ENCODE data around the gene TKTL2. TPM values are rescaled to one million over a fixed set of nuclear protein-coding genes. Genes with fewer than 3 reads are reported as not detected.

The TKTL2 gene
- total RNA-seq, 1 experiment from 2014 or later = not detected

DNA sequence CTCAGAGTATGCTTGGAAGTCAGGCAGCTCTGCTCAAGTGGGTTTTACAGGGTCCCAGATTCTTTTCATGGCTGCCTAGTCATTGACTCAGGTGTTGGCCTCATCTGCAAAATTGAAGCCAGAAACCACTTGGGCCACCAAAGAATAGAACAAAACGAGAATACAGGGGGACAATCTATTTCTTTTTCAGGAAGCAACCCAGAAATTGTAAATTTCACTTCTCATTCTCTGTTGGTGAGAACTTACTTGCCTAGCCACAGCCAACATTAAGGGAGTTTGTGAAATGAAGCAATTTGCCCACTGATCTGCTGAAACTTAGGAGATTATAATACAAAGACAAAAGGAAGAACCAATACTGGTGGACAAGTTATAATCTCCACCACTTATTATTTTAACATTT is 8.6 kb upstream of the TKTL2 start:
- Mint-ChIP-seq H3K27ac (no peak overlapping the region), H3K4me1 (0 out of 4 replicates have a peak, but pooled peaks cover 0 to 2% of the 10 kb centered on the region in 2 experiments), H3K27me3 (ENCODE audit: low read depth) (no peaks in the 10 kb centered on the region), H3K4me3 (no peak overlapping the region), H3K36me3 (ENCODE audit: insufficient read depth in 1 of 3, low read depth in 3 of 3) (no peaks in the 10 kb centered on the region; a peak in 1 of 7 replicates), H3K9me3 (no peaks in the 10 kb centered on the region)
- H4K5ac ChIP-seq (ENCODE audit: insufficient read length, low read depth, low read length) = no peak overlapping the region
- H3K18ac ChIP-seq (ENCODE audit: insufficient read length, low read depth, low read length) = no peak overlapping the region
- H3K79me1 ChIP-seq (ENCODE audit: insufficient read depth, low read depth, low read length, poor library complexity, severe bottlenecking) = no peaks in the 10 kb centered on the region
- H3K79me2 ChIP-seq (ENCODE audit: insufficient read depth, low read length) = no peaks in the 10 kb centered on the region
- H4K91ac ChIP-seq (ENCODE audit: insufficient read length, low read depth, low read length) = no peak overlapping the region
- H3K27me3 ChIP-seq (ENCODE audit: insufficient read depth, low read length) = no peaks in the 10 kb centered on the region
- no peaks in the 10 kb centered on the region for H4K20me1 ChIP-seq (ENCODE audit: control insufficient read depth, insufficient read depth, insufficient read length)
- no peaks in the 10 kb centered on the region for H3K4me1 ChIP-seq (ENCODE audit: insufficient read depth, low read length)
- H3K4ac ChIP-seq (ENCODE audit: low read depth, low read length) = no peak overlapping the region
- no peak overlapping the region for H2BK12ac ChIP-seq (ENCODE audit: insufficient read length, low read depth, low read length)
- H2BK20ac ChIP-seq (ENCODE audit: low read depth, low read length, poor library complexity, severe bottlenecking) = no peak overlapping the region
- H3K4me2 ChIP-seq (ENCODE audit: insufficient read depth, insufficient read length, low read length) = no peak overlapping the region
- WGBS (ENCODE audit: extremely low coverage, insufficient read length, low lambda C conversion rate) = no CpG with 5 or more reads among the region's 1 CpG
- no peak overlapping the region for H3K56ac ChIP-seq (ENCODE audit: insufficient read length, low read depth, low read length)
- H3K9ac ChIP-seq (ENCODE audit: extremely low read depth, insufficient read length, low read length) = no peak overlapping the region
- no peak for DNase-seq
- TF ChIP-seq, protein P1, sequence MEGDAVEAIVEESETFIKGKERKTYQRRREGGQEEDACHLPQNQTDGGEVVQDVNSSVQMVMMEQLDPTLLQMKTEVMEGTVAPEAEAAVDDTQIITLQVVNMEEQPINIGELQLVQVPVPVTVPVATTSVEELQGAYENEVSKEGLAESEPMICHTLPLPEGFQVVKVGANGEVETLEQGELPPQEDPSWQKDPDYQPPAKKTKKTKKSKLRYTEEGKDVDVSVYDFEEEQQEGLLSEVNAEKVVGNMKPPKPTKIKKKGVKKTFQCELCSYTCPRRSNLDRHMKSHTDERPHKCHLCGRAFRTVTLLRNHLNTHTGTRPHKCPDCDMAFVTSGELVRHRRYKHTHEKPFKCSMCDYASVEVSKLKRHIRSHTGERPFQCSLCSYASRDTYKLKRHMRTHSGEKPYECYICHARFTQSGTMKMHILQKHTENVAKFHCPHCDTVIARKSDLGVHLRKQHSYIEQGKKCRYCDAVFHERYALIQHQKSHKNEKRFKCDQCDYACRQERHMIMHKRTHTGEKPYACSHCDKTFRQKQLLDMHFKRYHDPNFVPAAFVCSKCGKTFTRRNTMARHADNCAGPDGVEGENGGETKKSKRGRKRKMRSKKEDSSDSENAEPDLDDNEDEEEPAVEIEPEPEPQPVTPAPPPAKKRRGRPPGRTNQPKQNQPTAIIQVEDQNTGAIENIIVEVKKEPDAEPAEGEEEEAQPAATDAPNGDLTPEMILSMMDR (conservative IDR thresholded peaks at IDR 0.05) = no peak
- H2BK15ac ChIP-seq (ENCODE audit: low read depth, low read length) = no peak overlapping the region
- no peak overlapping the region for H2AFZ ChIP-seq (ENCODE audit: low read length)
- H3K14ac ChIP-seq (ENCODE audit: insufficient read depth, low read length) = no peak overlapping the region
- H2BK5ac ChIP-seq (ENCODE audit: insufficient read length, low read length) = no peak overlapping the region
- no peak overlapping the region for H2AK5ac ChIP-seq (ENCODE audit: insufficient read length, low read length)
- H4K8ac ChIP-seq (replicated peaks; ENCODE audit: insufficient read length, low read depth, low read length) = no peak overlapping the region
- H3K23ac ChIP-seq (ENCODE audit: insufficient read length, low read depth, low read length) = no peak overlapping the region
- no peak overlapping the region for H2BK120ac ChIP-seq (ENCODE audit: low read depth, low read length, poor library complexity, severe bottlenecking)
- H3K9me3 ChIP-seq (ENCODE audit: control insufficient read depth, low read depth, low read length) = no peaks in the 10 kb centered on the region
- H3K27ac ChIP-seq (ENCODE audit: insufficient read length, low read depth, low read length) = no peak overlapping the region
- H3K23me2 ChIP-seq (ENCODE audit: insufficient read length, low read depth, low read length, poor library complexity, severe bottlenecking) = no peaks in the 10 kb centered on the region
- H3T11ph ChIP-seq (ENCODE audit: low read length) = no peak overlapping the region

Data from H9 (cell line).